Stimulated activated CD8-positive, alpha-beta memory T cell treated with anti-CD3 and anti-CD28 coated beads, Interleukin-12 subunit alpha, Interleukin-12 subunit beta, amount 100 ng/mL, for 4 hours (primary cell): ENCODE data around the gene LARGE1.

Experiments
- DNase-seq: peaks from one replicate; pipeline ENCODE4 v3.0.0-alpha.2; 2020; ENCODE audit warnings: low read depth

The LARGE1 gene

GRCh38 chr22:33303099-33303498 is 617.2 kb downstream of the LARGE1 start:
- DNase-seq: no peak

DNA sequence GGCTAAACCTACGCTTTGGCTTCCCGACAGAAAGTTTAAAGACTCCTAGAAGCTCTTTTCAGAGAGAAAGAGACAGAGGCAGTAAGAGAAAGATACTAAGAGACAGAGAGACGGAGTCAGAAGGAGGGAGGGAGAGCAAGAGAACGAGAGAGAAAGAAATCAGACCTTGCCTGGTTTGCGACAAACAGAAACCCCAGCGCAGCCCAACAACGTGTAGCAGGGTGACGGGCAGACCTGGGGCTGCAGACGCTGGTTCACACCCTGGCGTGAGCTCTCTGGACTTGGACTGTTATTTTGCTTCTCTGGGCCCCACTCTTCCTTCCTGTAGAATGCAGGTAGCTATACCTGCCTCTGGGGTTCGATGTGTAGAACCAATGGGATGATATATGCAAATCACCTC is 617.7 kb downstream of the LARGE1 start:
- no peak for DNase-seq

- no peak for DNase-seq
Measured at GRCh38 chr22:33302049-33302545, 618.2 kb downstream of the LARGE1 start.

GRCh38 chr22:33300165-33300564 is 620.1 kb downstream of the LARGE1 start:
- no peak for DNase-seq

- DNase-seq: no peak
Measured at GRCh38 chr22:33299245-33299956, 620.9 kb downstream of the LARGE1 start.

- DNase-seq: no peak
Measured at GRCh38 chr22:33296941-33297340, 623.3 kb downstream of the LARGE1 start.

GRCh38 chr22:33288078-33288477 is 632.2 kb downstream of the LARGE1 start:
- no peak for DNase-seq

DNA sequence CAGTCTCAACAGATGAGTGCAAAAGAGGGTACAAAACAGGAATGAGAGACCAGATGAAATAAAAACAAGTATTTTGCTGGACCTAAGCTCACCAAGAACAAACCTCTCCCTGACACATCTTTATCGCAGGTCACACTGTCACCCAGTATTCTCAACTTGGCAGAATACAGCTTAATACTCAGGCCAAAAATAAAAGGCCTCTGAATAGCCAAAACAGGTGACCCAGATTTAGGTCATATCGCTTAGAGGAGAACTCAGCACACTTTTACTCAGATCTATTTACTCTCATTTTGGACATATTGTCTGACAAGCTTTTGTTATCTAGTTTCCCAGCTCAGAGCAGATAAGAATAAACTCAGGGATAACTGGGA is 645.2 kb downstream of the LARGE1 start:
- DNase-seq: no peak

DNA sequence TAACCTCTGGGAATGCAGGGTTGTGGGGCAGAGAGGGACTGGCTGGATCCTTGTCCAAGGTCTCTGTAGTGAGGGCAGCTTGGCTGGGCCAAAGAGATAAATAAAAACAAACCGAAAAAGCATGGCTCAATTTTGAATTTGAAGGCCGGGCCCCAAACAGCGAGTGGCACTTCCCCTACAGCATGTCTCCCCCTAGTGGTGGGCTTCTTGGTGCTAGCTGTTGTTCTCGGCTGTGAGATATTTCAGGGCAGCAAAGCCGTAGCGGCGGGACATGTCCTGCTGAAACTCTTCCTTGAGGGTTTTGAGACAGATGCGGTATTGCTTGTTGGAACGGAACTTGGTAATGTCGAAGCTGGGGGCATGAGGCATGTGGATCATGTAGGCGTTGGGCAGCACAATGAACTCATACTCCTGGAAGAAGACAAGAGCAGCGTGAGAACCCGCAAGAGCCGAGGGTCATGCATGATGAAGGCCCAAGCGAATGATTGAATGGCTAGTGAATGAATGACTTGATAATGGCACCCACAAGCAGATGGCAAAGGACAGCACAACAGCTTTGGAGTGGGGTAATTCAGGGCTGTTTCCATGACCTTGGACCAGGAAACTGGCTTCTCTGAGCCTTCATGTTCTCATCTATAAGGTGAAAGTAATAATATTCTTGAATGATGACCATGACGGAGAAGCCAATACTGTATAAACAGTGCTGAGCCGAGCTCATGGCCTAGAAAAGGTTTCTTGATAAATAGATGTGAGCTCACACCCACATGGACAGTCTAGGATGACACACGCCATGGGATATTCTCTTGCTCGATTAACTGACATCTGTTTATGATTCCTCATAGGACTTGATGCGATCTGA is 645.8 kb downstream of the LARGE1 start:
- DNase-seq: no peak

GRCh38 chr22:33272871-33273270 is 647.4 kb downstream of the LARGE1 start:
- no peak for DNase-seq

DNA sequence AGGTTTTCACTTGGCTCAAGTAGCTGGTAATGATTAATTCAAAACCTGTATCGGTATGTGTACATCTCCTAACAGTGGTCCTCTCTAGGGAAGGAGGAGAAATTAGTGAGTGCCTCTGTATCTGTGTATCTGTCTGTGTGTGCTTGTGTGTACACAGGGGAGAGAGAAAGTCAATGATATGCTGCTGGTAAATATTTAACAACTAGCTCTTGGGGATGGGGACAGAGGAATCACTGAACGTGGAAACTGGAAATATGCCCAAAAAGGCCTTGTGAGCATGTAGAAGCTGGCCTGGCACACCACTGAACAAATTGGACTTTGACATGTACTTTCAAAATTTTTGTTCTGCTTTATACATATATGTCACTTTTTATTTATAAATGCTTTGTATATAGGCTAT is 648.1 kb downstream of the LARGE1 start:
- no peak for DNase-seq

GRCh38 chr22:33271390-33272161 is 648.7 kb downstream of the LARGE1 start:
- no peak for DNase-seq

GRCh38 chr22:33270596-33270995 is 649.7 kb downstream of the LARGE1 start:
- DNase-seq: no peak

GRCh38 chr22:33261699-33262098 is 658.6 kb downstream of the LARGE1 start:
- no peak for DNase-seq

GRCh38 chr22:33260498-33260897 is 659.8 kb downstream of the LARGE1 start:
- DNase-seq: no peak

DNA sequence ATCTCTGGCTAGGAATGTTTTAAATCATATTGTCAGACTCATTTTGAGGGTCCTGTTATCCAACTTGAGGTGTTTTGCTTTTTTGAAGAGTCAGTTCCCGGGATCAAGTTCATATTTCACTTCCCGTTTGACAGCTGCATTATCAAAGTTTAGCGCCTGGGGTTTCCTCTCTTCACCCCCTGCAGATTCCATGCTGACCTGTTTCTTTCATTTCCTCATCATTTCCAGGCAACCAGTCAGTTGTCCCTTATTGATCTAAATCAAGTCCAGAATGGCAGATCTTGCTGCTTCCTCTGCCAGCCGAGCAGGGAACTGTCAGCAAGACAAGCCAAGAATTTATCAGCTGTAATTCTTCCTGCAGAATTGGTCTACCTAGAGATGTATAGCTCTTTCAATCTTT is 664.5 kb downstream of the LARGE1 start:
- DNase-seq: no peak

- no peak for DNase-seq
Measured at GRCh38 chr22:33248948-33249347, 671.3 kb downstream of the LARGE1 start.

GRCh38 chr22:33247758-33248157 is 672.5 kb downstream of the LARGE1 start:
- DNase-seq: no peak

DNA sequence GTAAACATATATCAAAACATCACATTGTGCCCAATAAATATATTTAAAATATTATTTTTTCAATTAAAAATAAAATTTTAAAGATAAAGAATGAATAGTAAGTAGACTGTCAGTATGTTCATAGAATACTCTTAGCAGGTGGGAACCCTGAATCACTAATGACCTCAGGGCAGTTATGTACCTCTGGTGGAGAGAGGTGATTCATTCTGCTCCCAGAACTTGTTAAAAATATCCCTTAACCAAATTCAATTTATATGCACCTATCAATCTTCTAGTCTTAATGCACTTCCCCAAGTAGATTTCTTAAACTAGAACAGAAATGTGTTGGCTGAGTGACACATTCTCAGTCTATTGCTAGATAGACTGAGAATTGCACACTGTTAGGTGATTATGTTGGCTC is 678.2 kb downstream of the LARGE1 start:
- no peak for DNase-seq

- DNase-seq: no peak
Measured at GRCh38 chr22:33240888-33241475, 679.3 kb downstream of the LARGE1 start.

DNA sequence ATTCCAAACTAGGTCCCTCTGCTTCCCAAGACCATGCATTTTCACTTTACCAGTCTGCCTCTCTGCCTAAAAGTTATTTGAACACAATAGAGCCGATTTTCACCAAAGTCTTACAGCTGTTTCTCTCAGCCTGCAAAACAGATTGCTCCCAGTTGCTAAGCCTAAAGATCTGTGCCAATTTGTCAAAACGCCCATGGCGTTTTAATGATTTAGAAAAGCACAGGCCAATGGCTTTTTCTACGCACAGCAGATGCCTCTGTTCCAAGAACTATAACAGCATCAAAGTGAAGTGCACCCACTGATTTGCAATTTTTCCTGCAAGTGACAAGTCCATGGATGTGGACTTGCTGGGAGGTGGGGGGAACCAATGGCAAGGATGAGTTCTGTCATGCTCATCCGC is 688.2 kb downstream of the LARGE1 start:
- DNase-seq: no peak

DNA sequence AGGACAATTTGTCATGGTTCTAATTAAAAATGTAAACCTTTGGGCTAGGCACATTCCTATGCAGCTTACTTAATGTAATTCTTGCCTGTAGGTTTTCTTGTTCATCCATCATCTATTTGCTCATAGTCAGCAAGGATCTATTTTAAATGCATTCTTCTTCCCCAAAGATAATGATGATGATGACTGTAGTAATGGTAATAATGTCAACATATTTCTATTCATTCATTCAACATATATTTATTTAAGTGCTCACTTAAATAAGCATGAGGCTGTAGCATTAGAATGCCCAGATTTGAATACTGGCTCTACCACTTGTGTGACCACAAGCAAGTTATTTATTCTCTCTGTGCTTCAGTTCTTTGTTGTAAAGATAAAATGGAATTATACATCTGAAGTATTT is 692.5 kb downstream of the LARGE1 start:
- DNase-seq: no peak
